HG03159 (cell line): ENCODE measurements around the gene PACSIN3.
"Not testable (repeated sequence)": the region's sequence is repeated elsewhere in the genome, so short reads cannot be mapped to it uniquely, and the experiment has no call there.

Experiments used
- ATAC-seq: cut with Tn5 transposase; IDR thresholded peaks from one replicate; pipeline ENCODE4 v1.9.1; 2021; ENCODE audit warnings: mild to moderate bottlenecking, moderate library complexity; ENCODE audit not compliant: unreplicated experiment

PACSIN3 gene

GRCh38 chr11:47186076-47186699 lies at the start of gene PACSIN3:
PACSIN3 (minus strand) TSS chr11:47186434; CDS start chr11:47182727, 3,707 bp downstream.
- no peak for ATAC-seq

DNA sequence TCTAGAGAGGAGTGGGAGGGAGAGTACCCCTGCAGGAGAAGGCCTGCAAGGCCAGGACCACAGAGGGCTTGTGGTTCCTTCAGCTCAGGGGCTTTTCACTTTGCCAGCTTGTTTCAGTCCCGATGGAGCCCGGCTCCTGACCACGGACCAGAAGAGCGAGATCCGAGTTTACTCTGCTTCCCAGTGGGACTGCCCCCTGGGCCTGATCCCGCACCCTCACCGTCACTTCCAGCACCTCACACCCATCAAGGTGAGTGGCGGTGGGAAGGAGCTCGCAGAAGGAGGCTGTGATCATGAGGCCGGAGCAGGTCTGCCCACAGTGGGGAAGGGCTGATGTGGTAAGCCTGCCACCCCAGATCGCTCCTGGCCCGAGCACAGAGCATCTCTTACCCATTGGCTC lies 48.9 kb upstream of the PACSIN3 start:
- ATAC-seq = no peak

- ATAC-seq = no peak
Measured at GRCh38 chr11:47234669-47235100, 48.5 kb upstream of the PACSIN3 start.

- no peak for ATAC-seq
Measured at GRCh38 chr11:47233989-47234668, 47.9 kb upstream of the PACSIN3 start.

GRCh38 chr11:47233051-47233450 lies 46.8 kb upstream of the PACSIN3 start:
- ATAC-seq = no peak

DNA sequence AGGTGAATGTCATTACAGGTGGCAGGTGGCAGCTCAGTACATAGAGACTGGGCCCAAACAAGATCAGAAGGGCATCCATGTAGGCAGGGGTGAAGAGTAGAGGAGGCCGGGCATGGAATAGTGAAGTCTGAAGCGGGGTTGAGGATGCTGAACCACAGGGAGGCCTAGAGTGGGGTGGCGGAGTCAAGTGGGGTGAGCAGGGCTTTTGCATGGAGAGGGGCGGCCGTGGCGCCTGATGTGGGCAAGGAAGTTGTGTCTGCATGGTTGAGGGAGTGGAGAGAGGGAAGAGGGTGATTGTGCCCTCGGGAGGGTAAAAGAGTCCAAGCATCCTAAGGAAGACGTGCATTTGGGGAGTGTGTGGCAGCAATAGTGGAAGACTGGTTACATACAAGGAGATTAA lies 42.9 kb upstream of the PACSIN3 start:
- no peak for ATAC-seq

GRCh38 chr11:47225552-47226400 lies 39.5 kb upstream of the PACSIN3 start:
- ATAC-seq = peak; percentile 70

DNA sequence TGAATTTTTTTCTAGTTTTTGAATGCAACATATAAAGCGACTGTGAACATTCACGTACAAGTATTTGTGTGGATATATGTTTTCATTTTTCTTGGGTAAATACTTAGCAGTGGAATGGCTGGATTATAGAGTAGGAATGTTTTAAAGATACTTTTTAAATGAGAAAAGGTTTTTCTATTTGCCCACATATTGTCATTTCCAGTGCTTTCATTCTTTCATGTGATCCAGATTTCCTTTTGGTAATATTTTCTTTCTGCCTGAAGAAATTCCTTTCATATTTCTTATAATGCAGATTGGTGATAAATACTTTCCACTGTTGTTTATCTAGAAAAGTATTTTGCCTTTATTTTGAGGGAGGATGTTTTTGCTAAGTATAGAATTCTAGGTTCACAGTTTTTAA lies 36.5 kb upstream of the PACSIN3 start:
- ATAC-seq = no peak

GRCh38 chr11:47220401-47220821 lies 34.2 kb upstream of the PACSIN3 start:
- ATAC-seq = no peak

DNA sequence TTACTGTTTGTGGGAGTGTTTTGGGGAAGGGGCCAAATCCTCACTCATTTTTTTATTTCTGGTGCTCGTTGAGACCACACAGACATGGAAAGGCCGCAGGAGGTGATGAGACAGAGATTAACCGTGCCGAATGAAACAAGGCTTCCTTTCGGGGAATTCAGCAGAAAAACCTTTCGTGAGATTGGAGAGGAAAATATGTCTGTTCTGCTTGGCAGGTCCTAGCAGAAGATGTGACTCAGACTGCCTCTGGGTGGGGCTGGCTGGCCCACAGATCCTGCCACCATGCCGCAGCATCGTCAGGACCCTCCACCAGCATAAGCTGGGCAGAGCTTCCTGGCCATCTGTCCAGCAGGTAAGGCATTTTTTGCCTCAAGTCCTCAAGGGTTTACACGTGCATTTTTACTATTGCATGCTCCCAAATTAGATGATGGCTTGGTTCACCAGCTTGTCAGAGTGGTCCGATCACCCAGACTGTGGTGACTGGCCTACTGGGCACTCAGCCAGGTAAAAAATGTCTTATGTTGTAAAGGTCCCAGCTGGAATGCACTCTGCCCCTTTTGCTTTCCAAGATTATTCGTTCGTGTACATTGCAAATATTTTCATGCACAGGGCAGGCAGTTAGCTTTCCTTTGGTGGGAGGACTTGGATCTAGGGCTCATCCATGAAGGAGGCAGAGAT lies 30.0 kb upstream of the PACSIN3 start:
- no peak for ATAC-seq

DNA sequence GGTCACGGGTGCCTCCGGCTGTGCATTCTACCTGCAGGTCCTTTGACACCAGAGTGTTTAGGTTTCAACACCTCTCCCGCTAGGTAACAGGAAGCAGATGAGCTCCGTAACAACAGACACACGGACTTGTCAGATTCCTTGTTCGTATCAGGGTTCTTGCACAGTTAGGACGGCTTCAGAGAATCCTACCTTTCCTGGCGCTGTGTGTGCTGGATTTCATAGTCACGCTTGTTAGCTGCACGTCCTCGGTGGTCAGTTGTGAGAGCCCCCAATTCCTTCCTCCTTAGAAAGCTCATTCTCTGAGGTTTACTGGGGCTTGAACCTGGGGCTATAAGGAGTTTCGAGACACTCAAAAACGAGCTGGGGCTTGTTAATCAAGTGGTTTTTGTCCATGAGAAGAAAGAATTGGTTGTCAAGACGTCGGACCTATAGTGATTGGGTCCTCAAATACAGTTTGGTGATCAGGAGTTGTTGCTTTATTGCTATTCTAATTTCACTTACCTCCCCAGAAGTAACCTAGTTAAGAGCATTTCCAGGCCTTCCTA lies 29.2 kb upstream of the PACSIN3 start:
- no peak for ATAC-seq

DNA sequence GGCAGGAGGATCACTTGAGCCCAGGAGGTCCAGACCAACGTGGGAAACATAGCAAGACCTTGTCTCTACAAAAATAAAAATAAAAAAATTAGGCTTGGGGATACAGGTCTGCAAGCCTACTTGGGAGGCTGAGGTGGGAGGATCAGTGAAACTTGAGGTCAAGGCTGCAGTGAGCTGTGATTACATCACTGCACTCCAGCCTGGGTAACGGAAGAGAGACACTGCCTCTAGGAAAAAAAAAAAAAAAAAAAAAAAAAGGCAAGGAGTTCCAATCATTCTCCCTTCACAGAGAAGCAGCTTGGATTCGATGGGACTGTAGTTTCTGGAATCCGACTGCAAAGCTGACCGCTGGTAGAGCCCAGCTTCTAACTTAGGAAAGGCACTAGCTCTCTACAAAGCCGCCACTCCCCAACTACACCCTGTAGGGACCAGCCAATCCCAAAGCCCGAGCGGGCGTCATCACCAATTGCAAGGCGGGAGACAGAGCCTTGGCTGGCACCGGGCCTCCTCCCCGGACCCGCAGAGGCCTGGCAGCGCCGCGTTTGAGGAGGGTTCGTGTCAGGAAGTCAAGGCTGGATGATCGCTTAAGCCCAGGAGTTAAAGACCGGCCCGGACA lies 27.8 kb upstream of the PACSIN3 start:
- peak; percentile 55 for ATAC-seq

DNA sequence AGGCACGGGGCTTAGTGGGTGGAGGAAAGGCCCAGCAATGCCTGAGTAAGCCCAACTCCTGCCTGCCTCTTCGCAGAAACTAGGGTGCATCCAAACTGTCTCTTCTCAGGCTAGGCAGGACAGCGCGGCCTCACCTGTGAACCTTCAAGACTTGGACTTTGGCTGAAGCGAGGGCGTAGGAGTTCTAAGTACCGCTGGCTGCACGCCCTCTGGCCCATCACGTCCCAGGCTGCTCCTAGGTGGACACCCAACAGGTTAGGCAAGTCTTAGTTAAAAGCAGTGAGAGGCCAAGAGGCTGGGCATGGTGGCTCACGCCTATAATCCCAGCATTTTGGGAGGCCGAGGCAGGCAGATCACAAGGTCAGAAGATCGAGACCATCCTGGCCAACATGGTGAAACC lies 26.7 kb upstream of the PACSIN3 start:
- no peak for ATAC-seq

GRCh38 chr11:47208628-47209027 lies 22.4 kb upstream of the PACSIN3 start:
- no peak for ATAC-seq

DNA sequence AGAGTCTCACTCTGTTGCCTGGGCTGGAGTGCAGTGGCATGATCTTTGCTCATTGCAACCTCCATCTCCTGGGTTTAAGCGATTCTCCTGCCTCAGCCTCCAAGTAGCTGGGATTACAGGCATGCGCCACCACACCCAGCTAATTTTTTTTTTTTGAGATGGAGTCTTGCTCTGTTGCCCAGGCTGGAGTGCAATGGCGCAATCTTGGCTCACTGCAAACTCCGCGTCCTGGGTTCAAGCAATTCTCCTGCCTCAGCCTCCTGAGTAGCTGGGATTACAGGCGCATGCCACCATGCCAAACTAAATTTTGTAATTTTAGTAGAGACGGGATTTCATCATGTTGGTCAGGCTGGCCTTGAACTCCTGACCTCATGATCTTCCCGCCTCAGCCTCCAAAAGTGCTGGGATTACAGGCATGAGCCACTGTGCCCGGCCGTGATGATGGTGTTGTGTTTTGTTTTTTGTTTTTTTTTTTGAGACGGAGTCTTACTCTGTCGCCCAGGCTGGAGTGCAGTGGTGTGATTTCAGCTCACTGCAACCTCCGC lies 21.8 kb upstream of the PACSIN3 start:
- ATAC-seq = not testable (repeated sequence)

GRCh38 chr11:47207459-47207858 lies 21.2 kb upstream of the PACSIN3 start:
- no peak for ATAC-seq

- ATAC-seq = not testable (repeated sequence)
Measured at GRCh38 chr11:47206577-47206976, 20.3 kb upstream of the PACSIN3 start.

DNA sequence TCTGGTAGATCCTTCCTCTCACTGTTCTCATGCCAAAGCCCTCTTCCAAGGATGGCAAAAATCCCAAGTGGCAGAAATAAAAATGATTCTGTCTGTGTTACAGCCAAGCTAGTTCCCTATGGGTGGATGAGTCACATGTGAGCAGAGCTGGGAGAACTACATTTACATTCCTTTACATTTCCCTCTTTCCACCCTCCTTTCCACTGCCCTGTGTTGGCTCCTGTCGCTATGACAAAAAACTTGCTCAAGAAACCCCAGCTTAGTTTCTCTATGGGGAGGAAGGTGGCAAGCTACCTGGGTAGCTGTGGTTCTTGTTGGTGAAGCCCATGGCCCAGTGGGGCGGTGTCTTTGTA lies 18.4 kb upstream of the PACSIN3 start:
- ATAC-seq = no peak

DNA sequence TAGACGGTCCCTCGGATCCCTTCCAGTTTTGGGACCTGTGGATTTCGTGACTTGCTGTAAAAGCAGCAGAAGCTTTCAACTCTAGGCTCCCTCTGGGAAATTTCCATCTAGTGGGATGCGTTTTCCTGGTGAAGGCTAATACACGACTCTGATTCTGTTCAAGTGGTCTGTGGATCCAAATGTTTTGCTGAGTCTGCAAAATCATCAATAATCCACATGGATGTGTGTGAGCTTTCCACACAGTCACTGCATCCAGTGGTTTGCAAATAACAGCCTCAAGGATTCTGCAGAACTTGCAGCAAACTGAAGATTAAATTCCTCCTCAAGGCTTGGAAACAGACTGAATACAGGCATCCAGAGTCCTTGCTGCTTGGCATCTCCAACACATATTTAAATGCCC lies 16.3 kb upstream of the PACSIN3 start:
- no peak for ATAC-seq

DNA sequence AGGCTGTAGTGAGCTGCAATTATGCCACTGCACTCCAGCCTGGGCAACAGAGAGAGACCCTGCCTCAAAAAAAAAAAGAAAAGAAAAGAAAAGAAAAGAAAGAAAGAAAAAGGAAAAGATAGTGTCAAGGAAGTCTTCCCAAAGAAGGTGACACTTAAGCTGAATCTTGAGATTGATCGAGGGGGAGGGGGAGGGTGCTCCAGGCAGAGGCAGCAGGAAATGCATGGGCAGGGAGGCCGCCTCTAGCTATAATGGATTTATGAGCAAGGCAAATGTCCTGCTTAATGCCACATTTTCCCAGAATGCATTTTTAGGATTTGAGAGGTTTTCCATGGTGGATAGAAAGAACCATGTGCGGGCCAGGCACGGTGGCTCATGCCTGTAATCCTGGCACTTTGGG lies 14.8 kb upstream of the PACSIN3 start:
- ATAC-seq = no peak
